H1 (cell line): Measurements from ENCODE around the gene SIGLECL1. TPM values are rescaled to one million over a fixed set of nuclear protein-coding genes. Genes with fewer than 3 reads are reported as not detected.

Experiments used
- JUND ChIP-seq: IDR thresholded peaks from 2 replicates; pipeline ENCODE4 v1.6.1; 2011; ENCODE audit warnings: mild to moderate bottlenecking, improper control_type of control experiment, low read length
- KDM5A ChIP-seq: fragments of 200-600 bp; IDR thresholded peaks from 2 replicates; pipeline ENCODE4 v1.7.1; 2012; ENCODE audit warnings: mild to moderate bottlenecking, low read length, inconsistent platforms, mixed read lengths
- TAF7 ChIP-seq: optimal IDR thresholded peaks from 2 replicates; pipeline ENCODE3; 2011; ENCODE audit warnings: low read depth, mild to moderate bottlenecking, inconsistent platforms, low read length, moderate library complexity, borderline replicate concordance
- polyA plus RNA-seq, 7 experiments: library from polyadenylated mRNA; depleted of rRNA in 3 of 7; stranded (reverse) in 5 of 7; unstranded in 2 of 7; fragments of >200 nt in 5 of 7; fragments of 200-250 nt in 2 of 7; gene quantifications; 1 replicate in 5 of 7; 2 replicates in 1 of 7; 4 replicates in 1 of 7; pipeline versions ENCODE4 v1.2.1 to v1.2.3, GENCODE V29; 2011 to 2013; ENCODE audit warnings: missing spikeins in 2 of 7, mixed read lengths in 2 of 7
- total RNA-seq: library from RNA; stranded (reverse); fragmentation: NEBNext Ultra II Directional; extraction: Animal tissue kit (Norgen Biotek cat#: 25700); gene quantifications from 2 replicates; pipeline ENCODE4 v1.2.1, GENCODE V29; 2021

The SIGLECL1 gene
- total and polyA plus RNA-seq, 2 of the 8 experiments (the other 6 are each of a cell fraction or from before 2014, with no cell fraction given): not detected

- TF ChIP-seq TAF7: no peak
- no peak for TF ChIP-seq KDM5A
- TF ChIP-seq JUND: no peak
Measured at GRCh38 chr19:51204321-51204720, 46.6 kb upstream of the SIGLECL1 start (continued).
